Measurements from ENCODE around the gene DYNC1H1.

DNA sequence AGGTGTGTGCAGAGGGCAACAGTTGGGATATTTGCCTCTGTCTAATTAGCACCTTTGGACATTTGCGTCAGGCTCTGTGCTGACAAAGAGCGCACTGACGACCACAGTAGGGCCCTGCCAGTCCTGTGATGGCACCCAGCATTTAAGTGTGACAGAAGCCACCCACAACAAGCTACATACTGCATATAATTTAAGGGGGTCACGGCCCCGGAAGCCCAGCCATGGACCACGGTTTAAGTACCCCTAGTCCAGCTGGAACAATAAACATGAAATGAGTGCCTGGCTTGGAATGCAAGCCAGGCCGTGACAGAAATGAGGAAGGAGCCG, 16.8 kb upstream of the DYNC1H1 start:
- TF ChIP-seq, protein P1, sequence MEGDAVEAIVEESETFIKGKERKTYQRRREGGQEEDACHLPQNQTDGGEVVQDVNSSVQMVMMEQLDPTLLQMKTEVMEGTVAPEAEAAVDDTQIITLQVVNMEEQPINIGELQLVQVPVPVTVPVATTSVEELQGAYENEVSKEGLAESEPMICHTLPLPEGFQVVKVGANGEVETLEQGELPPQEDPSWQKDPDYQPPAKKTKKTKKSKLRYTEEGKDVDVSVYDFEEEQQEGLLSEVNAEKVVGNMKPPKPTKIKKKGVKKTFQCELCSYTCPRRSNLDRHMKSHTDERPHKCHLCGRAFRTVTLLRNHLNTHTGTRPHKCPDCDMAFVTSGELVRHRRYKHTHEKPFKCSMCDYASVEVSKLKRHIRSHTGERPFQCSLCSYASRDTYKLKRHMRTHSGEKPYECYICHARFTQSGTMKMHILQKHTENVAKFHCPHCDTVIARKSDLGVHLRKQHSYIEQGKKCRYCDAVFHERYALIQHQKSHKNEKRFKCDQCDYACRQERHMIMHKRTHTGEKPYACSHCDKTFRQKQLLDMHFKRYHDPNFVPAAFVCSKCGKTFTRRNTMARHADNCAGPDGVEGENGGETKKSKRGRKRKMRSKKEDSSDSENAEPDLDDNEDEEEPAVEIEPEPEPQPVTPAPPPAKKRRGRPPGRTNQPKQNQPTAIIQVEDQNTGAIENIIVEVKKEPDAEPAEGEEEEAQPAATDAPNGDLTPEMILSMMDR (IDR thresholded peaks at IDR 0.05): no peak
- TF ChIP-seq EZH2 (IDR thresholded peaks at IDR 0.05; ENCODE audit: borderline replicate concordance, insufficient read depth, low read depth, low read length, poor library complexity, severe bottlenecking): no peak
